Cerebellar cortex (tissue), 1 donor: ENCODE measurements around the gene VEPH1.
"Not testable (repeated sequence)": the region's sequence is repeated elsewhere in the genome, so short reads cannot be mapped to it uniquely, and the experiment has no call there.

ENCODE experiments used
- DNase-seq: peaks from one replicate; pipeline ENCODE4 v3.0.0-alpha.2; 2015; ENCODE audit warnings: low spot score

Gene VEPH1

DNA sequence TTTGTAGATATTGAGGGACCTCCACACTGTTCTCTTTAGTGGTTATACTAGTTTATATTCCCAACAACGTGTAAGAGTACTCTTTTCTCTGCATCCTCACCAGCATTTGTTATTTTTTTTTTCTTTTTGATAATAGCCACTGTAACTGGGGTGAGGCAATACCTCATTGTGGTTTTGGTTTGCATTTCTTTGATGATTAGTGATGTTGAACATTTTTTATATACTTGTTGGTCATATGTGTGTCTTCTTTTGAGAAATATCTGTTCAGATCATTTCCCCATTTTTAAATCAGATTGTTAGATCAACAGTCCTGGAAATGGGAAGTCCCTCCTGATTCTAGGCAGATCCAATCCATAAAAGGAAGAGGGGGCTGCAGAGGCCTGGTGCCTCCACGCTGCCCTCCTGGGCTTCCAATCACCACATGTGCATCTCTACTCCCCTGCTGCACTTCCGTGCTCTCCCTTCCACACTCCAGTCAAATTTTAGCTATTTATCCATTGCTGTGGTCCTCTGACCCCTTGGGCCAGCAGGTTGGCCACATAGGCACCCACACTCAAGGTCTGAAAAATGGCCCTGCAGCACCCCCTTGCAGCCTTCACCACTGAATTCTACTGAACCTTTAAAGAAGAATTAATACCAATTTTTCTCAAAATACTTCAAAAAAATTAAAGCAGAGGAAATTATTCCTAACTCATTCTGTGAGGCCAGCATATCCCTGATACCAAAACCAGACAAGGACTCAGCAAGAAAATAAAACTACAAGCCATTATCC lies 154.7 kb downstream of the VEPH1 start:
- not testable (repeated sequence) for DNase-seq

GRCh38 chr3:157347577-157348303 lies 155.5 kb downstream of the VEPH1 start:
- DNase-seq, result no peak

GRCh38 chr3:157336252-157337009 lies 166.8 kb downstream of the VEPH1 start:
- DNase-seq, result no peak

GRCh38 chr3:157335233-157336076 lies 167.8 kb downstream of the VEPH1 start:
- DNase-seq, result no peak

GRCh38 chr3:157333551-157333991 lies 169.6 kb downstream of the VEPH1 start:
- DNase-seq, result no peak

DNA sequence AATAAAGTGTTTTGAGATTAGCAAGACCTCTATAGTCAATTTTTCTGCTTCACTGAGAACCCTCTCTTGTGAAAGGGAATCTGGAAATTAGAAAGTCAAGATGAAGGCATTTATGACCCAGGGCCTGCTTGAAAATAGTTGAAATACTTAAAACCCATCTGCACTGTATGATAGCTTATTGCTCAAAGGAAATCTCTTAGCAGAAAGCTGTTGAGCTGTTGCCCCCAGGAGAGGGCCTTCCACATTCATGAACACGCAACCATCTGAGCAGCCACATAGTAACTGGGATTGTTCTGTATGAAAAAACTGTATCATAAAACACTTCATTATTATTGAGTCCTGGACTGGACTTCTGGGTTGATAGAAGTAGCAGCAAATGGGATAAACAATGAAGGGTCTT lies 173.0 kb downstream of the VEPH1 start:
- no peak for DNase-seq

DNA sequence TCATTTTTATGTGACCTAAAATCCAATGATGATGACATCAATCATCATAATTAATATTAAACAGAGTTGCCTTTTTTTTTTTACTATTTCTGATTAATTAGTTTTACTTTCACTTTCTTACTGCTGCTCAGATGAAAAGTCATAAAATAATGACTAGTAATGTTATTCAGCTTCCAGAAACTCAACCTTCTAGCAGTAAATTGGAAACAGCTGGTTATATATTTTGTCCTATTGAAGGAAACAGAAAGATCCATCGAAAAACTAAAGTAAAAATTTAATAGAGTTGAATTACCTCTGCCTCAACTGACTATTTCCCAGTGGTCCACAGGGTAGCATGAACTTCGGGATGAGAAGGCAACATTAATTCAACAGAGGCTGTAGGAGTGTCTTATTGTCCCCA lies 173.7 kb downstream of the VEPH1 start:
- DNase-seq, result no peak

DNA sequence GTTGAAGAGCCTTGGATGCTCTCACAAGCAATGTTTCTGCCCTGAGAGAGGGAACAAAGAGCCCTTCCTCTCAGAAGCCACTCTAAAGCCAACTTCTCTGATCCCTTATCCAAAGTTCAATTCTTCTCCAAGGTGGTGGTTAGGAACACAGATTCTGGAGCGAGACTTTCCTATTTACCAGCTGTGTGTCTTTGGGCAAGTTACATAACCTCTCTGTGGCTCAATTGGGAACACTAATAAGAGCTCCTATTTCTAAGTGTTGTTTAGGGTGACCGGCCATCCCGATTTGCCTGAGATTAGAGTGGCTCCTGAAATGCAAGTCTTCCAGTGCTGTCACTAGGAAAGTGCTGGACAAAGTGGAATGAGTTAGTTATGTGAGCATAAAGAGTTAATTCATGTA lies 175.4 kb downstream of the VEPH1 start:
- DNase-seq, result no peak

- no peak for DNase-seq
Observed at GRCh38 chr3:157327018-157327417, 176.2 kb downstream of the VEPH1 start.

- not testable (repeated sequence) for DNase-seq
Observed at GRCh38 chr3:157324869-157325268, 178.3 kb downstream of the VEPH1 start.

GRCh38 chr3:157323360-157323759 lies 179.9 kb downstream of the VEPH1 start:
- no peak for DNase-seq

DNA sequence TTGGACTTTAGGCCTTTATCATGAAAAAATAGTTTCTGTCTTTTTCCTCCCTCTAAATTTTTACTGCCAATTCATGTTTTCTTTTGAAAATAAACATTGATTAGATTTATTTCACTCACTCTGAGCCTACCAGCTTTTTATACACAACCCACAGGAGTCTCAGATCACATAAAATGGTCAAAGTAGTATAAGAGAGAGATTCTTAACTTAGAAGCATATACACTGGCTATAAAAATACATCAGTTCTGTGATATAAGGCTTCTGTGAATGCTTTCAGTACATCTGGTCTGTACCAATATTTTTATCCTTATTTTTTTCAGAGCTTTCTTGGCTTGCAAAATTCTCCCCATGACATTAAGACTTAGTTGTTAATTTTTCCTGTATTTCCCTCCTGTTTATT lies 183.5 kb downstream of the VEPH1 start:
- no peak for DNase-seq

GRCh38 chr3:157318639-157319288 lies 184.5 kb downstream of the VEPH1 start:
- no peak for DNase-seq

DNA sequence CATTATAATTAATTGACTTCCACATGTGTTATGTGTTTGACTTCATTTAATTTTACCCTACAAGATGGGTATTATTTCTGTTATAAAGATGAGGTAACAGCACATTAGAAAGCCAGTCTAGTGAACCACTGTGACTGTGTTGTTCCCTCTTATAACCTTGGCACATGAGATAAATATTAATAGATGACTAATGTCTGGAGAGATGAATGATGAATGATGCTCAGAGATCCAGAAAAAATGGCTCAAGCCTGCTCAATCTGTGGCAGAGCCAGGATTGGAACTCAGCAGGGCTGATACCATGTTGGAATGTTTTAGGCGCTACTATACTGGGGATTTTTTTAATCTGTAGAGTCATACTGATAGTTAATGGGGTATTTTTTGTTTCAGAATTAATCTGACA lies 185.3 kb downstream of the VEPH1 start:
- no peak for DNase-seq

DNA sequence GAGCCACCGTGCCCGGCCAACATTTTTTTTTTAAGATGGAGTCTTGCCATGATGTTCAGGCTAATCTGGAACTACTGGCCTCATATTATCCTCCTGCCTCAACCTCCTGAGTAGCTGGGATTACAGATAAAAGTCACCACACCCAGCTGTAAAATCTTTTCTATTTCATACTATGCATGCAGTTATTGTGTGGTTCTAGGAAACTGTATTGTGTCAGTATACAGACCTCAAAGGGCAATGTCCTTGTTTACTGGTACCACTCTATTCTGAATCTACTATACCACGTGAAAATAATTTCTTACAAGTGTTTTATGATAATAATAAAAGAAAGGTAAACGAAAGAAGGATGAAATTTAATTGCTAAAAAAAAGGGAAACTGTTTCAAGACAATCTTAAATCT lies 190.0 kb downstream of the VEPH1 start:
- DNase-seq, result no peak

GRCh38 chr3:157312376-157312745 lies 190.9 kb downstream of the VEPH1 start:
- DNase-seq, result no peak

DNA sequence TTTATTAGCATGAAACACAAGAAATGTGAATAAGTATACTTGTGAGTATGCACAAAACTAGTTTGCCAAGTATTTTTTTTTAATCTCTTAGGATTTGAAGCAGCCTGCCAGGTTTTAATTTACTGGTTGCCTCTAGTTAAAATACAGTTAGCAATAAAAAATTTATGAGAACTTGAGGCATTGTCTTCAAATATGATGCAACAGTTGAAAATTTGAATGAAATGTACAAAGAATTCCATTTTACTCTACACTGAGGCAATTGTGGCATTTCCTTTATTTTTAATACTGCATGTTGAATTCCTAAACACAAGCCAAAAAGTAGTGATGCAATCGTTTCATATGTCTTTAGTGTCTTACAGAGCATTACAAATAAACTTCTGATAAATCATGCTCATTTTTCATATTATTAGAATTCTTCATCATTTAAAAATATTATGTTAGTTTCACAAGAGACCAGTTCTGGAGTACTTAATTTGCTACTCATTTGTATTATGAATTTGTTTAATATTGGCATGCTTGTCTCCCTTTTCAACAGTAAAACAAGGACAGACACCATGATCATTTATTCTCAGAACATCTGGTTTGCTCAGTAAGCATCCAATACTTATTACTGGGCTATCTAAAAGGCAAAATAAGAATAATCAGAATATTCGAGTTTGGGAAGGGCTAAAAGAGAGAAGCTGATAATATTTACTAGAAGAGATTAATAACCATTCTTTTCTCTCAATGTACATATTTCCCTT lies 191.4 kb downstream of the VEPH1 start:
- DNase-seq, result no peak

- DNase-seq, result no peak
Observed at GRCh38 chr3:157310329-157311052, 192.7 kb downstream of the VEPH1 start.

DNA sequence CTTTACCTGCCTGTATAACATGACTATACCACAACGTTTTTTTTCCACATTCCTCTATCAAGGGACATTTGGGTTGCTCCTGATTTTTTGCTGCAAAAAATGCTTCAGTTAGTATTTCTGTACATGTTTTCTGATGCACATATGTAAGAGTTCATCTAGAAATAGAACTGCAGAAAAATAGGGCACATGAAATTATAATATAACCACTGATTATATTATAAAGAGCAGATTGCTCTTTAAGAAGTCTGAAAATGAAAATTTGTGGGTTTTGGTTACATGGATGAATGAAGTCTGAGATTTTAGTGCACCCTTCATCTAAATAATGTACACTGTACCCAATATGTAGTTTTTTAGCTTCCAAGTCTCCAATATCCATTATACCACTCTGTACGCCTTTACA lies 196.7 kb downstream of the VEPH1 start:
- DNase-seq, result no peak

- no peak for DNase-seq
Observed at GRCh38 chr3:157305392-157305791, 197.8 kb downstream of the VEPH1 start.
